ENCODE measurements around the gene CCDC86.
"Not testable (repeated sequence)": the region's sequence is repeated elsewhere in the genome, so short reads cannot be mapped to it uniquely, and the experiment has no call there.

The CCDC86 gene

GRCh38 chr11:60810569-60810968, 31.3 kb upstream of the CCDC86 start:
- Histone ChIP-seq H3K9ac (ENCODE audit: low read depth, low read length) (no peak overlapping the region), H3K9me3 (ENCODE audit: insufficient read depth, low read depth, low read length) (no peaks in the 10 kb centered on the region), H3K4me1 (ENCODE audit: insufficient read depth, low read length) (no peaks in the 10 kb centered on the region), H3K27ac (ENCODE audit: low read depth, low read length) (no peak overlapping the region), H3K36me3 (ENCODE audit: insufficient read depth, low read length) (no peaks in the 10 kb centered on the region), H3K27me3 (ENCODE audit: insufficient read depth, low read length) (no peaks in the 10 kb centered on the region; the same call in 1 of the 2 replicates), H3K4me3 (ENCODE audit: low read length) (no peak overlapping the region)
- WGBS = 85% methylated on average over 8 of the region's 8 CpGs

- H3K27me3 ChIP-seq (ENCODE audit: insufficient read depth, low read length) = no peaks in the 10 kb centered on the region; the same call in 1 of the 2 replicates
- H3K9ac ChIP-seq (ENCODE audit: low read depth, low read length) = no peak overlapping the region
- H3K4me3 ChIP-seq (ENCODE audit: low read length) = no peak overlapping the region
- H3K36me3 ChIP-seq (ENCODE audit: insufficient read depth, low read length) = no peaks in the 10 kb centered on the region
- no peak overlapping the region for H3K27ac ChIP-seq (ENCODE audit: low read depth, low read length)
- WGBS = 90% methylated on average over 1 of the region's 1 CpG
- H3K4me1 ChIP-seq (ENCODE audit: insufficient read depth, low read length) = no peaks in the 10 kb centered on the region
- peaks cover 10% of the 10 kb centered on the region for H3K9me3 ChIP-seq (ENCODE audit: insufficient read depth, low read depth, low read length)
Measured at GRCh38 chr11:60813324-60813723, 28.6 kb upstream of the CCDC86 start.

GRCh38 chr11:60814112-60814511, 27.8 kb upstream of the CCDC86 start:
- no peaks in the 10 kb centered on the region for H3K4me1 ChIP-seq (ENCODE audit: insufficient read depth, low read length)
- 88% methylated on average over 2 of the region's 2 CpGs for WGBS
- H3K27me3 ChIP-seq (ENCODE audit: insufficient read depth, low read length) = no peaks in the 10 kb centered on the region; the same call in 1 of the 2 replicates
- H3K36me3 ChIP-seq (ENCODE audit: insufficient read depth, low read length) = no peaks in the 10 kb centered on the region
- no peak overlapping the region for H3K9ac ChIP-seq (ENCODE audit: low read depth, low read length)
- no peak overlapping the region for H3K27ac ChIP-seq (ENCODE audit: low read depth, low read length)
- peaks cover 10% of the 10 kb centered on the region for H3K9me3 ChIP-seq (ENCODE audit: insufficient read depth, low read depth, low read length)
- no peak overlapping the region for H3K4me3 ChIP-seq (ENCODE audit: low read length)

- WGBS = 95% methylated on average over 2 of the region's 2 CpGs
- Histone ChIP-seq H3K36me3 (ENCODE audit: insufficient read depth, low read length) (no peaks in the 10 kb centered on the region), H3K9ac (ENCODE audit: low read depth, low read length) (no peak overlapping the region), H3K27ac (ENCODE audit: low read depth, low read length) (no peak overlapping the region), H3K4me1 (ENCODE audit: insufficient read depth, low read length) (no peaks in the 10 kb centered on the region), H3K9me3 (ENCODE audit: insufficient read depth, low read depth, low read length) (peaks cover 10% of the 10 kb centered on the region), H3K4me3 (ENCODE audit: low read length) (no peak overlapping the region), H3K27me3 (ENCODE audit: insufficient read depth, low read length) (no peaks in the 10 kb centered on the region)
Measured at GRCh38 chr11:60816590-60817157, 25.2 kb upstream of the CCDC86 start.

- Histone ChIP-seq H3K27ac (ENCODE audit: low read depth, low read length) (no peak overlapping the region), H3K4me1 (ENCODE audit: insufficient read depth, low read length) (no peaks in the 10 kb centered on the region), H3K4me3 (ENCODE audit: low read length) (no peak overlapping the region), H3K9me3 (ENCODE audit: insufficient read depth, low read depth, low read length) (peaks cover 10% of the 10 kb centered on the region), H3K27me3 (ENCODE audit: insufficient read depth, low read length) (no peaks in the 10 kb centered on the region), H3K36me3 (ENCODE audit: insufficient read depth, low read length) (no peaks in the 10 kb centered on the region), H3K9ac (ENCODE audit: low read depth, low read length) (no peak overlapping the region)
- 88% methylated on average over 4 of the region's 4 CpGs for WGBS
Measured at GRCh38 chr11:60818057-60818456, 23.9 kb upstream of the CCDC86 start.

GRCh38 chr11:60821827-60822599, 19.9 kb upstream of the CCDC86 start:
- H3K9me3 ChIP-seq (ENCODE audit: insufficient read depth, low read depth, low read length) = peaks cover 3% of the 10 kb centered on the region
- no peak overlapping the region for H3K9ac ChIP-seq (ENCODE audit: low read depth, low read length)
- H3K27me3 ChIP-seq (ENCODE audit: insufficient read depth, low read length) = no peaks in the 10 kb centered on the region
- no peak overlapping the region for H3K27ac ChIP-seq (ENCODE audit: low read depth, low read length)
- no peaks in the 10 kb centered on the region for H3K4me1 ChIP-seq (ENCODE audit: insufficient read depth, low read length)
- 86% methylated on average over 15 of the region's 15 CpGs for WGBS
- no peaks in the 10 kb centered on the region for H3K36me3 ChIP-seq (ENCODE audit: insufficient read depth, low read length)
- no peak overlapping the region for H3K4me3 ChIP-seq (ENCODE audit: low read length)

- H3K36me3 ChIP-seq (ENCODE audit: insufficient read depth, low read length); H3K27ac ChIP-seq (ENCODE audit: low read depth, low read length); H3K9me3 ChIP-seq (ENCODE audit: insufficient read depth, low read depth, low read length); H3K4me1 ChIP-seq (ENCODE audit: insufficient read depth, low read length); H3K9ac ChIP-seq (ENCODE audit: low read depth, low read length); H3K27me3 ChIP-seq (ENCODE audit: insufficient read depth, low read length); H3K4me3 ChIP-seq (ENCODE audit: low read length): not testable (repeated sequence)
- 91% methylated on average over 5 of the region's 5 CpGs for WGBS
Measured at GRCh38 chr11:60823745-60824306, 18.1 kb upstream of the CCDC86 start.

GRCh38 chr11:60825118-60825517, 16.8 kb upstream of the CCDC86 start:
- Histone ChIP-seq H3K4me1 (ENCODE audit: insufficient read depth, low read length) (no peaks in the 10 kb centered on the region), H3K9me3 (ENCODE audit: insufficient read depth, low read depth, low read length) (no peaks in the 10 kb centered on the region), H3K27ac (ENCODE audit: low read depth, low read length) (no peak overlapping the region), H3K27me3 (ENCODE audit: insufficient read depth, low read length) (no peaks in the 10 kb centered on the region), H3K36me3 (ENCODE audit: insufficient read depth, low read length) (no peaks in the 10 kb centered on the region), H3K9ac (ENCODE audit: low read depth, low read length) (no peak overlapping the region), H3K4me3 (ENCODE audit: low read length) (no peak overlapping the region)
- WGBS = 87% methylated on average over 5 of the region's 5 CpGs

GRCh38 chr11:60825790-60826189, 16.1 kb upstream of the CCDC86 start:
- Histone ChIP-seq H3K9ac (ENCODE audit: low read depth, low read length) (no peak overlapping the region), H3K4me1 (ENCODE audit: insufficient read depth, low read length) (no peaks in the 10 kb centered on the region), H3K4me3 (ENCODE audit: low read length) (no peak overlapping the region), H3K36me3 (ENCODE audit: insufficient read depth, low read length) (no peaks in the 10 kb centered on the region), H3K27ac (ENCODE audit: low read depth, low read length) (no peak overlapping the region), H3K9me3 (ENCODE audit: insufficient read depth, low read depth, low read length) (no peaks in the 10 kb centered on the region), H3K27me3 (ENCODE audit: insufficient read depth, low read length) (no peaks in the 10 kb centered on the region)
- 87% methylated on average over 6 of the region's 6 CpGs for WGBS

- Histone ChIP-seq H3K27ac (ENCODE audit: low read depth, low read length) (no peak overlapping the region), H3K27me3 (ENCODE audit: insufficient read depth, low read length) (peaks cover 16% of the 10 kb centered on the region), H3K9me3 (ENCODE audit: insufficient read depth, low read depth, low read length) (no peaks in the 10 kb centered on the region), H3K9ac (ENCODE audit: low read depth, low read length) (no peak overlapping the region), H3K4me3 (ENCODE audit: low read length) (no peak overlapping the region), H3K36me3 (ENCODE audit: insufficient read depth, low read length) (no peaks in the 10 kb centered on the region), H3K4me1 (ENCODE audit: insufficient read depth, low read length) (no peaks in the 10 kb centered on the region)
- 54% methylated on average over 9 of the region's 10 CpGs for WGBS
Measured at GRCh38 chr11:60830478-60831142, 11.3 kb upstream of the CCDC86 start.

GRCh38 chr11:60831143-60831500, 10.8 kb upstream of the CCDC86 start:
- no peaks in the 10 kb centered on the region for H3K36me3 ChIP-seq (ENCODE audit: insufficient read depth, low read length)
- 23% methylated on average over 8 of the region's 8 CpGs for WGBS
- H3K9me3 ChIP-seq (ENCODE audit: insufficient read depth, low read depth, low read length) = no peaks in the 10 kb centered on the region
- no peak overlapping the region for H3K27ac ChIP-seq (ENCODE audit: low read depth, low read length)
- no peak overlapping the region for H3K4me3 ChIP-seq (ENCODE audit: low read length)
- H3K27me3 ChIP-seq (ENCODE audit: insufficient read depth, low read length) = peaks cover 16% of the 10 kb centered on the region
- no peaks in the 10 kb centered on the region for H3K4me1 ChIP-seq (ENCODE audit: insufficient read depth, low read length)
- no peak overlapping the region for H3K9ac ChIP-seq (ENCODE audit: low read depth, low read length)

All from HUES64 (cell line).